Fibroblast of pulmonary artery (primary cell): ENCODE measurements around the gene SPTLC1.
"Not testable (repeated sequence)": the region's sequence is repeated elsewhere in the genome, so short reads cannot be mapped to it uniquely, and the experiment has no call there.

Experiments
- DNase-seq: peaks from one replicate; pipeline ENCODE4 v3.0.0-alpha.2; 2010; ENCODE audit warnings: low read depth
- H3K4me3 ChIP-seq: replicated peaks from 2 replicates; pipeline ENCODE4 v1.5.1; 2011; ENCODE audit warnings: low read depth, mild to moderate bottlenecking, control low read depth, low read length, moderate library complexity
- TF ChIP-seq, protein P1 (sequence below): IDR thresholded peaks from 2 replicates; pipeline ENCODE4 v1.5.1; 2011; ENCODE audit warnings: mild to moderate bottlenecking, control low read depth, low read length, inconsistent platforms; ENCODE audit errors: missing control alignments

SPTLC1 gene

DNA sequence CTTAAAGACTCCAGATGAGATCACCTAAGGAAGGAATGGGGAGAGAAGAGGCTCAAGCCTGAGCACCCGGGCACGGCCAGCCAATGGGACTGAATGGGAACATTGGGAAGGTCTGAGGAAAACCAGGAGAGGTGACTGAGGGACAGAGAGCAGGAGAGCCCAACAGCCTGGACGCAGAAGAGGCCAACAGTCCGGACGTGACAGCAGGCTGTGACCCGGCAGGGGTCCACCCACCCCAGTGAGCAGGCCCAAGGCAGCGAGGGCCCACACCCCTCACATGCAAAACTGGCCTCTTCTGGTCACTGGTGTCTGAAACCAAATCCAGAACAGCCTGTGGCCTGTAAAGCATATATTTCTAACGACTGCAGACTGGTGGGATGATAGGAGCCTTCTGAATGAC lies 7.6 kb upstream of the SPTLC1 start:
- TF ChIP-seq, protein P1, sequence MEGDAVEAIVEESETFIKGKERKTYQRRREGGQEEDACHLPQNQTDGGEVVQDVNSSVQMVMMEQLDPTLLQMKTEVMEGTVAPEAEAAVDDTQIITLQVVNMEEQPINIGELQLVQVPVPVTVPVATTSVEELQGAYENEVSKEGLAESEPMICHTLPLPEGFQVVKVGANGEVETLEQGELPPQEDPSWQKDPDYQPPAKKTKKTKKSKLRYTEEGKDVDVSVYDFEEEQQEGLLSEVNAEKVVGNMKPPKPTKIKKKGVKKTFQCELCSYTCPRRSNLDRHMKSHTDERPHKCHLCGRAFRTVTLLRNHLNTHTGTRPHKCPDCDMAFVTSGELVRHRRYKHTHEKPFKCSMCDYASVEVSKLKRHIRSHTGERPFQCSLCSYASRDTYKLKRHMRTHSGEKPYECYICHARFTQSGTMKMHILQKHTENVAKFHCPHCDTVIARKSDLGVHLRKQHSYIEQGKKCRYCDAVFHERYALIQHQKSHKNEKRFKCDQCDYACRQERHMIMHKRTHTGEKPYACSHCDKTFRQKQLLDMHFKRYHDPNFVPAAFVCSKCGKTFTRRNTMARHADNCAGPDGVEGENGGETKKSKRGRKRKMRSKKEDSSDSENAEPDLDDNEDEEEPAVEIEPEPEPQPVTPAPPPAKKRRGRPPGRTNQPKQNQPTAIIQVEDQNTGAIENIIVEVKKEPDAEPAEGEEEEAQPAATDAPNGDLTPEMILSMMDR: no peak
- H3K4me3 ChIP-seq: no peak overlapping the region
- no peak for DNase-seq

DNA sequence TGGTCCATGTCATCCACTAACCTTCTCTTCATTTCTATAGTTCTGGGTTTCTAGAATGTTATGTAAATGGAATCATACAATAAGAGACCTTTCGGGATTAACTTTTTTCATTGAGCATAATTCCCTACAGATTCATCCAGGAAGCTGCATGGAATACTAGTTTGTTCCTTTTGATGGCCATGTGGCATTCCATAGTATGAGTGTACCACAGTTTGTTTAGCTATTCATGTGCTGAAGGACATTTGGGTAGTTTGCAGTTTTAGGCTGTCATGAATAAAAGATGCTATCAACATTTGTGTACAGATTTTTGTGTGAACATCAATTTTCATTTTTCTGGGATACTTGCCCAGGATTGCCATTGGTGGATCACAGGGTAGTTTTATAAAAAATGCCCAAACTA lies 6.8 kb upstream of the SPTLC1 start:
- H3K4me3 ChIP-seq: no peak overlapping the region
- TF ChIP-seq, protein P1: no peak
- no peak for DNase-seq

DNA sequence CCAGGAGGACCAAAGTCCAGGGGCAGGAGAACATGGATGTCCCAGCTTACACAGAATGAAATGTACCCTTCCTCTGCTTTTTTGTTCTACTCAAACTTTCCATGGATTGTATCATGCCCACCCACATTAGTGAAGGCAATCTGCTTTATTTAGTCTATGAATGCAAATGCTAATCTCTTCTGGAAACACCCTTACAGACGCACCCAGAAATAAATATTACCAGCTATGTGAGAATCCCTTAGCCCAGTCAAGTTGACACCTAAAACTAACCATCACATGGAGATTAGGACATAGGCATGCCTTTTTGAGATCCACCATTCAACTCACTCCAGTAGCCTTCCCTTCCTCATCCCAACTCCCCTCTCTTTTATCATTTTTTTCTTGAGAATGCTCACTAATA lies 6.1 kb upstream of the SPTLC1 start:
- TF ChIP-seq, protein P1: no peak

DNA sequence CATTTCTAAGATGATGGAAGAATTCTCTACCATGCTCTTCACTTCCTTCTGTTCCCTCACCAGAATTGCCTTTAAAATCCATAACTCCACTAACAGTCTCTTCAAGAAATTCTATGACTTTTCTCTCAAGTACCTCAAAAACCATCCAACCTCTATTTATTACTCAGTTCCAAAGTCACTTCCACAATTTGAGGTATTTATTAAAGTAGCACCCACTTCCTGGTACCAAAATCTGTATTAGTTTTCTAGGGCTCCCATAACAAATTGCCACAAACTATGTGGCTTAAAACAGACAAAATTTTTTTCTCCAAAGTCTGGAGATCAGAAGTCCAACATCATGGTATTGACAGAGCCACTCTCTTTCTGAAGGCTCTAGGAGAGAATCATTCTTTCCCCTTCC lies 4.9 kb upstream of the SPTLC1 start:
- no peak for DNase-seq
- no peak overlapping the region for H3K4me3 ChIP-seq
- TF ChIP-seq, protein P1: no peak

More for the DNA sequence above, 6.1 kb upstream of the SPTLC1 start:
- H3K4me3 ChIP-seq: no peak overlapping the region
- DNase-seq: no peak

DNA sequence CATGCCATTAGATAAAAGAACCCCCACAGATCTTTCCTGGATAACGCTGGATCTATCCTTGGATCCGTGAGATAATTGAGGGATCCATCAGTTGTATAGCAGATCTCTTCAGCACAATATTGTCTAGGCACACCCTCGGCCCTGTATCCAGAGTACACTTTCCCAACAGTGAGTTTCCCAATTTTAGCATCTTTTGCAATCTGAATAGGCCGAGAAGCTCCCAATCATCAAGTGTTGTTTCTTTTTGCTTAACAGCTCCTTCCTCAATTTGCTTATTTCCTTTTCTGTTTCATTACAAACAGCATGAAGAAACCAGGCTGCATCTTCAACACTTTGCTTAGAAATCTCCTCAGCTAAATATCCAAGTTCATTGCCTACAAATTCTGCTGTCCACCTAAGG lies 4.4 kb upstream of the SPTLC1 start:
- no peak for DNase-seq
- H3K4me3 ChIP-seq: no peak overlapping the region
- TF ChIP-seq, protein P1: no peak

DNA sequence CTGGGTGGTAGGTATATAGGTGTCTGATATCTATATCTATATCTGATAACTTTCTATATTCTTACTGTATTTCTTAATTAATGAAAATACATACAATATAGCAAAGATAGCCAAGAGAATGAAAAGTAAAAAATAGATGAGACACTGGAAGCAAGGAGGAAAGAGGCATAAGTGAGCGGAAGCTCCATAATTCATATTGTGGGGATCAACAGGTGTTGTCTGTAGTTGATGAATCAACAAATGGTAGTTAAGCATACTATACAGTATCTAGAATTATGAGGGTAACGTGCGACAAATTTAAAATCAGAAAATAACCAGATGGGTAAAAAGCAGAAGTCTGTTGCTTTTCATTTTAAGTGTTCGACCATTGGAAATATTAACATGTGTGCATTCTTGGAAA lies 7.1 kb downstream of the SPTLC1 start:
- TF ChIP-seq, protein P1: no peak
- H3K4me3 ChIP-seq: no peak overlapping the region
- no peak for DNase-seq

DNA sequence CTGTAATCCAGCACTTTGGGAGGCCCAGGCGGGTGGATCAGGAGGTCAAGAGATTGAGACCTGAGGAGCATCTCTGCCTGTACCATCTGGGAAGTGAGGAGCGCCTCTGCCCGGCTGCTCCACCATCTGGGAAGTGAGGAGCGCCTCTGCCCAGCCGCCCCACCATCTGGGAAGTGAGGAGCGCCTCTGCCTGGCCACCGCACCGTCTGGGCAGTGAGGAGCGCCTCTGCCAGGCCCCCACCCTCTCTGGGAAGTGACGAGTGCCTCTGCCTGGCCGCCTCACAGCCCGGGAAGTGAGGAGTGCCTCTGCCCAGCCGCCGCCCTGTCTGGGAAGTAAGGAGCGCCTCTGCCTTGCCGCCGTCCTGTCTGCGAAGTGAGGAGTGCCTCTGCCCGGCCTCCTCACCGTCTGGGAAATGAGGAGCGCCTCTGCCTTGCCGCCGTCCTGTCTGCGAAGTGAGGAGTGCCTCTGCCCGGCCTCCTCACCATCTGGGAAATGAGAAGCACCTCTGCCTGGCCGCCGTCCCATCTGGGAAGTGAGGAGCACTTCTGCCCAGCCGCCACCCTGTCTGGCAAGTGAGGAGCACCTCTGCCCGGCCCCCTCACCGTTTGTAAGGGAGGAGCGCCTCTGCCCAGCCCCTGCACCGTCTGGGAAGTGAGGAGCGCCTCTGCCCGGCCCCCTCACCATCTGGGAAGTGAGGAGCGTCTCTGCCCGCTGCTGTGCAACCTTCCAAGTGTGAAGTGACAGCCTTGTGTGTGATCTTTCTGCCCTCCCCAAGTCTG lies 9.6 kb downstream of the SPTLC1 start:
- not testable (repeated sequence) for H3K4me3 ChIP-seq

DNA sequence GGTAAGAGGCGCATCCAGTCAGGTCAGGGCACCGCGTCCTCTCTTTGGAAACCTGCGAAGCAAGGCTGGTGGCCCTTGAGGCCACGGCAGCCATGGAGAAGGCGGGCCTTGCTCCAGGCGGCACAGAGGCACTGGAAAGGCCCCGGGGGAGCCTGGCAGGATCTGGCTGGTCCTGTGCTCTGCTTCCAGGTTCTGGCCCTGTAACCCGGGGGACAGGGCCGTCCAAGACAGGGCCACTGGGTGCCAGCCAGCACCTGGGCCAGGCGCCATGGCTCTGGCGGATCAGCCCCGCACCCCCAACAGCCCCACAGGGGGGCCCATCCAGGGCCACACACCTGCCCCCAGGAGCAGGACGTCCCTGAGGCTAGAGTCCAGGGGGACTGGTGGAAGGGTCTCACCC lies 11.6 kb downstream of the SPTLC1 start:
- DNase-seq, H3K4me3 ChIP-seq: not testable (repeated sequence)

More for the DNA sequence above, 9.6 kb downstream of the SPTLC1 start:
- DNase-seq: not testable (repeated sequence)
